RWPE2 (cell line): Measurements from ENCODE around the gene TRPC4.

Experiments
- ATAC-seq: fragments of 200-7000 bp; cut with Tn5 transposase; 3 replicates; pipeline ENCODE4 v1.9.1; 2021; ENCODE audit warnings: low read depth
- DNase-seq: peaks from one replicate; pipeline ENCODE4 v3.0.0-alpha.2; 2020; ENCODE audit warnings: low spot score
- H3K27ac ChIP-seq: fragments of 450-650 bp; 2 replicates; pipeline ENCODE4 v1.5.1; 2017; ENCODE audit warnings: mild to moderate bottlenecking; ENCODE audit not compliant: poor library complexity, severe bottlenecking
- H3K27me3 ChIP-seq: fragments of 250-450 bp; sonication (Bioruptor Pico); 2 replicates; pipeline ENCODE4 v1.5.1; 2021; ENCODE audit warnings: mild to moderate bottlenecking, moderate library complexity; ENCODE audit not compliant: insufficient read depth, poor library complexity, severe bottlenecking
- H3K36me3 ChIP-seq: fragments of 250-450 bp; sonication (Bioruptor Pico); 2 replicates; pipeline ENCODE4 v1.5.1; 2020; ENCODE audit warnings: low read depth, mild to moderate bottlenecking, moderate library complexity
- H3K4me1 ChIP-seq: fragments of 250-450 bp; sonication (Bioruptor Pico); 2 replicates; pipeline ENCODE4 v1.5.1; 2021; ENCODE audit warnings: mild to moderate bottlenecking, moderate library complexity; ENCODE audit not compliant: insufficient read depth, poor library complexity, severe bottlenecking
- H3K4me3 ChIP-seq: fragments of 250-450 bp; sonication (Bioruptor Pico); 2 replicates; pipeline ENCODE4 v1.5.1; 2021; ENCODE audit warnings: mild to moderate bottlenecking, moderate library complexity; ENCODE audit not compliant: severe bottlenecking
- H3K9me3 ChIP-seq: fragments of 250-450 bp; sonication (Bioruptor Pico); 2 replicates; pipeline ENCODE4 v1.5.1; 2021; ENCODE audit warnings: mild to moderate bottlenecking, moderate library complexity; ENCODE audit not compliant: severe bottlenecking
- TF ChIP-seq, protein P1 (sequence below): fragments of 450-650 bp; IDR thresholded peaks from one replicate; pipeline ENCODE4 v1.5.1; 2017; ENCODE audit warnings: mild to moderate bottlenecking, moderate library complexity; ENCODE audit not compliant: poor library complexity, severe bottlenecking

The TRPC4 gene

GRCh38 chr13:37601648-37602440, 267.7 kb downstream of the TRPC4 start:
- DNase-seq (no peak), ATAC-seq (no peak)

DNA sequence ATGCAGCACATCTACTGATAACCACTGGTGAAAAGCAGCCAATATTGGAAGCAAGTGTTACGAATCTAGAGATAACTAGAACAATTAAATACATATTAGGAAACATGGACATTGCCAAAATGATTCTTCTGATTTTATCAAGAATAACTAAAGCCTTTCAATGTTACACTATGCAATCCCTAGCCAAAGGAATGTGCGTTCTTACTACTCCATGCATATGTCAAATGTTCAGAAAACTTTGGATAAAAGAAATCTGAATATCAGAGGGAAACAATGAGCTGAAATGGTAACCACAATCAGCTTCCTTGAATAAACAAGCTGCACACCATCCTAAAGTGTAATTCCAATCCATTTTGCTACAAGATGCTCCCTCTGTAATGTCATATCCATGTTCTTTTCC, 270.1 kb downstream of the TRPC4 start:
- H3K27me3 ChIP-seq = no peaks in the 10 kb centered on the region
- no peaks in the 10 kb centered on the region for H3K36me3 ChIP-seq
- no peaks in the 10 kb centered on the region for H3K4me1 ChIP-seq
- TF ChIP-seq, protein P1, sequence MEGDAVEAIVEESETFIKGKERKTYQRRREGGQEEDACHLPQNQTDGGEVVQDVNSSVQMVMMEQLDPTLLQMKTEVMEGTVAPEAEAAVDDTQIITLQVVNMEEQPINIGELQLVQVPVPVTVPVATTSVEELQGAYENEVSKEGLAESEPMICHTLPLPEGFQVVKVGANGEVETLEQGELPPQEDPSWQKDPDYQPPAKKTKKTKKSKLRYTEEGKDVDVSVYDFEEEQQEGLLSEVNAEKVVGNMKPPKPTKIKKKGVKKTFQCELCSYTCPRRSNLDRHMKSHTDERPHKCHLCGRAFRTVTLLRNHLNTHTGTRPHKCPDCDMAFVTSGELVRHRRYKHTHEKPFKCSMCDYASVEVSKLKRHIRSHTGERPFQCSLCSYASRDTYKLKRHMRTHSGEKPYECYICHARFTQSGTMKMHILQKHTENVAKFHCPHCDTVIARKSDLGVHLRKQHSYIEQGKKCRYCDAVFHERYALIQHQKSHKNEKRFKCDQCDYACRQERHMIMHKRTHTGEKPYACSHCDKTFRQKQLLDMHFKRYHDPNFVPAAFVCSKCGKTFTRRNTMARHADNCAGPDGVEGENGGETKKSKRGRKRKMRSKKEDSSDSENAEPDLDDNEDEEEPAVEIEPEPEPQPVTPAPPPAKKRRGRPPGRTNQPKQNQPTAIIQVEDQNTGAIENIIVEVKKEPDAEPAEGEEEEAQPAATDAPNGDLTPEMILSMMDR = no peak
- no peak overlapping the region for H3K4me3 ChIP-seq
- DNase-seq (no peak), ATAC-seq (no peak)
- no peaks in the 10 kb centered on the region for H3K9me3 ChIP-seq
- H3K27ac ChIP-seq = no peak overlapping the region

More at GRCh38 chr13:37601648-37602440, 267.7 kb downstream of the TRPC4 start:
- TF ChIP-seq, protein P1 = no peak
- Histone ChIP-seq H3K36me3 (no peaks in the 10 kb centered on the region), H3K27ac (no peak overlapping the region), H3K9me3 (no peaks in the 10 kb centered on the region), H3K27me3 (no peaks in the 10 kb centered on the region), H3K4me1 (no peaks in the 10 kb centered on the region), H3K4me3 (no peak overlapping the region)

GRCh38 chr13:37598597-37598996, 271.0 kb downstream of the TRPC4 start, which contains the start of gene POSTN:
Gene POSTN (minus strand): TSS chr13:37598768. CDS start chr13:37598726, 42 bp downstream.
- no peaks in the 10 kb centered on the region for H3K9me3 ChIP-seq
- no peak within 1 kb of the TSS for H3K27ac ChIP-seq
- ATAC-seq = no peak
- TF ChIP-seq, protein P1 = no peak
- no peaks in the 10 kb centered on the region for H3K27me3 ChIP-seq
- H3K36me3 ChIP-seq = no peaks in the 10 kb centered on the region
- no peak for DNase-seq
- H3K4me1 ChIP-seq = no peaks in the 10 kb centered on the region
- H3K4me3 ChIP-seq = no peak within 1 kb of the TSS

GRCh38 chr13:37597477-37598025, 272.0 kb downstream of the TRPC4 start:
- H3K9me3 ChIP-seq = no peaks in the 10 kb centered on the region
- no peak overlapping the region for H3K4me3 ChIP-seq
- no peak for DNase-seq
- TF ChIP-seq, protein P1 = no peak
- no peaks in the 10 kb centered on the region for H3K27me3 ChIP-seq
- ATAC-seq = no peak
- H3K27ac ChIP-seq = no peak overlapping the region
- H3K4me1 ChIP-seq = no peaks in the 10 kb centered on the region
- no peaks in the 10 kb centered on the region for H3K36me3 ChIP-seq

GRCh38 chr13:37596805-37597204, 272.8 kb downstream of the TRPC4 start:
- Histone ChIP-seq H3K27me3 (no peaks in the 10 kb centered on the region), H3K4me3 (no peak overlapping the region), H3K36me3 (no peaks in the 10 kb centered on the region), H3K4me1 (no peaks in the 10 kb centered on the region), H3K9me3 (no peaks in the 10 kb centered on the region), H3K27ac (no peak overlapping the region)
- no peak for DNase-seq
- no peak for ATAC-seq
- TF ChIP-seq, protein P1 = no peak
